Measurements from ENCODE around the gene UBE2E2.

DNA sequence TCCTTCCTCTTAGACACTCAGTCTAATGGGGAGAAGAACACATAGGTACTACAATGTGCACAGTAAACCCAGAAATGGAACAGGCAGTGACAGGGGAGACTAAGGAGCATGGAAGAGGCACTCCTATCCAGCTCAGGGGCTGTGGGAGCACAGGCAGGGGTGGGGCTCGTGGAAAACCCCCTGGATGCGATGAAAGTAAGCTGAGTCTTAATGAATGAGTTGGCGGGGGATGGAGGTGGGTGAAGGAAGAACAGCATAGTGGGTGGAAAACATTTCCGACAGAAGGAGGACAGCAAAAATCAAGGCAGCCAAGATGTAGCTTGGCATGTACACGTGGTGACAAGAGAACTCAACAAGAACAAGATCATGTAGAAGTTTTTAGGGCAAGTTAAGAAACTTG is 33.6 kb upstream of the UBE2E2 start:
- no peak for TF ChIP-seq EP300 (IDR thresholded peaks at IDR 0.05; ENCODE audit: borderline replicate concordance)
- TF ChIP-seq RAD21 (IDR thresholded peaks at IDR 0.05; ENCODE audit: low read depth), result no peak
- no peak for TF ChIP-seq TEAD4 (IDR thresholded peaks at IDR 0.05)
- no peak for TF ChIP-seq NFIC (IDR thresholded peaks at IDR 0.05)
- TF ChIP-seq YY1 (IDR thresholded peaks at IDR 0.05; ENCODE audit: low read depth), result no peak
- TF ChIP-seq, protein P1, sequence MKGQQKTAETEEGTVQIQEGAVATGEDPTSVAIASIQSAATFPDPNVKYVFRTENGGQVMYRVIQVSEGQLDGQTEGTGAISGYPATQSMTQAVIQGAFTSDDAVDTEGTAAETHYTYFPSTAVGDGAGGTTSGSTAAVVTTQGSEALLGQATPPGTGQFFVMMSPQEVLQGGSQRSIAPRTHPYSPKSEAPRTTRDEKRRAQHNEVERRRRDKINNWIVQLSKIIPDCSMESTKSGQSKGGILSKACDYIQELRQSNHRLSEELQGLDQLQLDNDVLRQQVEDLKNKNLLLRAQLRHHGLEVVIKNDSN (IDR thresholded peaks at IDR 0.05), result no peak
- TF ChIP-seq, protein P2, sequence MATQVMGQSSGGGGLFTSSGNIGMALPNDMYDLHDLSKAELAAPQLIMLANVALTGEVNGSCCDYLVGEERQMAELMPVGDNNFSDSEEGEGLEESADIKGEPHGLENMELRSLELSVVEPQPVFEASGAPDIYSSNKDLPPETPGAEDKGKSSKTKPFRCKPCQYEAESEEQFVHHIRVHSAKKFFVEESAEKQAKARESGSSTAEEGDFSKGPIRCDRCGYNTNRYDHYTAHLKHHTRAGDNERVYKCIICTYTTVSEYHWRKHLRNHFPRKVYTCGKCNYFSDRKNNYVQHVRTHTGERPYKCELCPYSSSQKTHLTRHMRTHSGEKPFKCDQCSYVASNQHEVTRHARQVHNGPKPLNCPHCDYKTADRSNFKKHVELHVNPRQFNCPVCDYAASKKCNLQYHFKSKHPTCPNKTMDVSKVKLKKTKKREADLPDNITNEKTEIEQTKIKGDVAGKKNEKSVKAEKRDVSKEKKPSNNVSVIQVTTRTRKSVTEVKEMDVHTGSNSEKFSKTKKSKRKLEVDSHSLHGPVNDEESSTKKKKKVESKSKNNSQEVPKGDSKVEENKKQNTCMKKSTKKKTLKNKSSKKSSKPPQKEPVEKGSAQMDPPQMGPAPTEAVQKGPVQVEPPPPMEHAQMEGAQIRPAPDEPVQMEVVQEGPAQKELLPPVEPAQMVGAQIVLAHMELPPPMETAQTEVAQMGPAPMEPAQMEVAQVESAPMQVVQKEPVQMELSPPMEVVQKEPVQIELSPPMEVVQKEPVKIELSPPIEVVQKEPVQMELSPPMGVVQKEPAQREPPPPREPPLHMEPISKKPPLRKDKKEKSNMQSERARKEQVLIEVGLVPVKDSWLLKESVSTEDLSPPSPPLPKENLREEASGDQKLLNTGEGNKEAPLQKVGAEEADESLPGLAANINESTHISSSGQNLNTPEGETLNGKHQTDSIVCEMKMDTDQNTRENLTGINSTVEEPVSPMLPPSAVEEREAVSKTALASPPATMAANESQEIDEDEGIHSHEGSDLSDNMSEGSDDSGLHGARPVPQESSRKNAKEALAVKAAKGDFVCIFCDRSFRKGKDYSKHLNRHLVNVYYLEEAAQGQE (IDR thresholded peaks at IDR 0.05; ENCODE audit: low read depth), result no peak
- no peak for TF ChIP-seq EGR1 (IDR thresholded peaks at IDR 0.05)
- no peak for TF ChIP-seq TCF12 (IDR thresholded peaks at IDR 0.05; ENCODE audit: low read depth)

Measured in Ishikawa (cell line).